ENCODE measurements around the gene CD6. TPM values are rescaled to one million over a fixed set of nuclear protein-coding genes. Genes with fewer than 3 reads are reported as not detected.

CD6 gene, protein sequence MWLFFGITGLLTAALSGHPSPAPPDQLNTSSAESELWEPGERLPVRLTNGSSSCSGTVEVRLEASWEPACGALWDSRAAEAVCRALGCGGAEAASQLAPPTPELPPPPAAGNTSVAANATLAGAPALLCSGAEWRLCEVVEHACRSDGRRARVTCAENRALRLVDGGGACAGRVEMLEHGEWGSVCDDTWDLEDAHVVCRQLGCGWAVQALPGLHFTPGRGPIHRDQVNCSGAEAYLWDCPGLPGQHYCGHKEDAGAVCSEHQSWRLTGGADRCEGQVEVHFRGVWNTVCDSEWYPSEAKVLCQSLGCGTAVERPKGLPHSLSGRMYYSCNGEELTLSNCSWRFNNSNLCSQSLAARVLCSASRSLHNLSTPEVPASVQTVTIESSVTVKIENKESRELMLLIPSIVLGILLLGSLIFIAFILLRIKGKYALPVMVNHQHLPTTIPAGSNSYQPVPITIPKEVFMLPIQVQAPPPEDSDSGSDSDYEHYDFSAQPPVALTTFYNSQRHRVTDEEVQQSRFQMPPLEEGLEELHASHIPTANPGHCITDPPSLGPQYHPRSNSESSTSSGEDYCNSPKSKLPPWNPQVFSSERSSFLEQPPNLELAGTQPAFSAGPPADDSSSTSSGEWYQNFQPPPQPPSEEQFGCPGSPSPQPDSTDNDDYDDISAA
- total RNA-seq (2014; rRNA removed; shearing (Covaris generic)): 0.10 TPM in 1 of 2 replicates, not detected in the other

DNA sequence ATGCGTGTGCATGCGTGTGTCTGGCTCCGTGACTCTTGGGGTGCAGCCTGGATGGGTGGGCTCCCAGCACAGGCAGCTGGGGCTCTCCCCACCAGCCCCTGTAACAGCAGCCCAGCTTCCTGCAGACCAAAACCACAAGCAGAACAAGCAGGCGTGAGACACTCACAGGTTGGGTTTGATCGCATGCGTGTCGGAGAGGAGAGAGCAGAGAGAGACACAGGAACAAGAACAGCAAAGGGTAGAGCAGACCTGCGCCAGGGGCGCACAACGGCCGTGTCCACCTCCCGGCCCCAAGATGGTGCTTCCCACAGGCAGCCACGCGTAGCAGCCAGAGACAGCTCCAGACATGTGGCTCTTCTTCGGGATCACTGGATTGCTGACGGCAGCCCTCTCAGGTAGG, at the start of gene CD6:
CD6 (plus strand) TSS at position 161 of the 400 bp plus-strand sequence; CDS start at position 347, 186 bp downstream.
- no peak for DNase-seq (ENCODE audit: low read depth)

DNA sequence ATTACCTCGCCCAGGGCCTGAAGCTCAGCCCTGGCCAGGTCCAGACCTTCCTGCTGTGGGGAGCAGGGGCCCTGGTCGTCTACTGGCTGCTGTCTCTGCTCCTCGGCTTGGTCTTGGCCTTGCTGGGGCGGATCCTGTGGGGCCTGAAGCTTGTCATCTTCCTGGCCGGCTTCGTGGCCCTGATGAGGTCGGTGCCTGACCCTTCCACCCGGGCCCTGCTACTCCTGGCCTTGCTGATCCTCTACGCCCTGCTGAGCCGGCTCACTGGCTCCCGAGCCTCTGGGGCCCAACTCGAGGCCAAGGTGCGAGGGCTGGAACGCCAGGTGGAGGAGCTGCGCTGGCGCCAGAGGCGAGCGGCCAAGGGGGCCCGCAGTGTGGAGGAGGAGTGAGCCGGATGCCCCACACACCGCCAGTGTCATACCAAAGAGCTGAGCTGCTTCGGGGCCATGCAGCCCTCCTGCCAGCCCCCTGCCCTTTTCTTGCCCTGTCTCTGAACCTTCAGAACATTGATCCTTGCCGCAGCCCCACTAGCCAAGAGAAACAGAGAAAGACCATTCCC, 49.6 kb upstream of the CD6 start:
- DNase-seq (ENCODE audit: low read depth): no peak

DNA sequence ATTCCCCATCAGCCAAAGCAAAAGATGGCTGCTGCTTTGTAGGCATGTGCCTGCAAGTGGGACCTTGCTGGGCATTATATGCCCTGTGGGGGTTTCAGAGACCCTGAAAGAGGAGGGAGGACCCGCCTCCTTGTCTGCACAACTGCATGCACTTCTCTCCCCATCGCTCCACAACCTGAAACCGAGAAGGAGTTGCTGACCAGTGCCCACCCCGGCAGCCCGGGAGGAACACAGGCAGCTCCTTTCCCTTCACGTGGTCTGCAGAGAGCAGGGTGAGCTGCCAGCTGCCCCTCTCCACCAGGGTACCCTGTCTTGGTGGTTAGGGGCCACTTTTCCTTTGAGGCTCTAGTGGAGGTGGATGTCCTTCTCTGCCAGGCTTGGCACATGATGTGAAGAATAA, 48.6 kb upstream of the CD6 start:
- DNase-seq (ENCODE audit: low read depth): no peak

DNA sequence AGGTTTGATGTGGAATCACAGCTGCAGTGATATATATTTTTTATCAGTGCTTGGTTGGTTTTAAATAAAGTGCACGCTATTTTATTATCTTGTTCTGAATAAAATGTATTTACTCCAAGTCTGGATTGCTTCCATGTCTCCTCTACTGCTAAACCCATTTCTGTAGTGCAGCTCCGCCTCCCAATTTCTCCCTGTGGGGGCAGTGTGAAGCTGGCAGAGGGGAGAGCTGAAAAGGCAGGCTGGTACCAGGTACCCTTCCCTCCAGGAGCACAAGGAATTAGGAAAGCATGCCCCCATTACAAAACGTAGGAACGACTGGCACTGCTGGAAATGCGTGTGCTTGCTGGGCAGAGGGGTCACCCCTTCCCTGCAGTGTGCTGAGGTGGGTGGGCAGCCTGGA, 48.2 kb upstream of the CD6 start:
- DNase-seq (ENCODE audit: low read depth): no peak

DNA sequence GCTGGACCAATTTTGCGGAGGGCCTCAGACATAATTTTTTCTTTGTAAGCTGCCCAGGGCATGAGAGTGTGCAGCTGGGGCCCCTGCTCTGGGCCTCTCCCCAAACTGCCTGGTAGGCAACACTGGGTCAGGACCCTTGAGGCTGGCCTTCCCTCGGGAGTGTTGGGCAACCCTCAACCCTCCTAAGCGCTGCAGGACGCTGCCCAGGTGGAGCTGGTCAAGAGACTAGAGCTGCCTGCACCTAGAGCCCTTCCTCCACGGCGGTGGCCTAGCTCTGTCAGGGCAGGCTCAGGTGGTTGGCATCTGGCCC, 47.7 kb upstream of the CD6 start:
- DNase-seq (ENCODE audit: low read depth): no peak

DNA sequence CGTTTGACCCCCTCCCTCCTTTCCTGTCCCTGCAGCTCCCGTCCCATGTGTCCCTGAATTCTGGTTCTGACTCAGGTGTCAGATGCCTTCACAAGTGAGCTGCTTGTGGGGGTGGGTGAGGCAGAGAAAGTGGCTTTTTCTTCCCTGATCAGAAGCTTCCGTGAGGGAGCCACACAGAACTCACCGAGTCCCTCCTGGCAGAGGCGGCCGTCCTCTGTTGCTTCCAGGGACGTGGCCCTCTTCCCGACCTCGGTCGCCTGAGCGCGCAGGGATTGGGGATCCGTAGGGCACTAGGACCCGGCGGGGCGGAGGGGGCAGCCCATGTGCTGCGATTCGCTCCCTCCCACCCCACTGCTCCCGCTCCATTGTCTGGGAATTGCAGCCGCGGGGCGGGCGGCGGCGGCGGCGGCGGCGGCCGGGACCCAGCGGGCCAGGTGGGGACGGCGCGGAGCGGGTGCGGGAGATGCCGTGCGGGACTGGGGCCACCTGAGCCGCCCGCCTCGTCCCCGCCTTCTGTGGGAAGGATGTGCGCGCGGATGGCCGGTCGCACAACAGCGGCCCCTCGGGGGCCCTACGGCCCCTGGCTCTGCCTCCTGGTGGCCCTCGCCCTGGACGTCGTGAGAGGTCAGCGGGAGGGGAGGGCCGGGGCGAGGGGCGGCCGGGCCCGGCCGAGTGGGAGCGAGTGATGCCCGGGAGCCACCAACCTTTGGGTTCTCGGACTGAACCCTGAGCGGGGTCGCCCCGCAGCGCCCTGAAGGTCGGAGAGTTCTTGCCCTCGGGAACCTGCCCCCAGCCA, 47.2 kb upstream of the CD6 start, which contains the start of gene TMEM132A:
TMEM132A (plus strand) TSS at position 351 of the 796 bp plus-strand sequence; CDS start at position 525, 174 bp downstream.
- peak; percentile 65 for DNase-seq (ENCODE audit: low read depth)

DNA sequence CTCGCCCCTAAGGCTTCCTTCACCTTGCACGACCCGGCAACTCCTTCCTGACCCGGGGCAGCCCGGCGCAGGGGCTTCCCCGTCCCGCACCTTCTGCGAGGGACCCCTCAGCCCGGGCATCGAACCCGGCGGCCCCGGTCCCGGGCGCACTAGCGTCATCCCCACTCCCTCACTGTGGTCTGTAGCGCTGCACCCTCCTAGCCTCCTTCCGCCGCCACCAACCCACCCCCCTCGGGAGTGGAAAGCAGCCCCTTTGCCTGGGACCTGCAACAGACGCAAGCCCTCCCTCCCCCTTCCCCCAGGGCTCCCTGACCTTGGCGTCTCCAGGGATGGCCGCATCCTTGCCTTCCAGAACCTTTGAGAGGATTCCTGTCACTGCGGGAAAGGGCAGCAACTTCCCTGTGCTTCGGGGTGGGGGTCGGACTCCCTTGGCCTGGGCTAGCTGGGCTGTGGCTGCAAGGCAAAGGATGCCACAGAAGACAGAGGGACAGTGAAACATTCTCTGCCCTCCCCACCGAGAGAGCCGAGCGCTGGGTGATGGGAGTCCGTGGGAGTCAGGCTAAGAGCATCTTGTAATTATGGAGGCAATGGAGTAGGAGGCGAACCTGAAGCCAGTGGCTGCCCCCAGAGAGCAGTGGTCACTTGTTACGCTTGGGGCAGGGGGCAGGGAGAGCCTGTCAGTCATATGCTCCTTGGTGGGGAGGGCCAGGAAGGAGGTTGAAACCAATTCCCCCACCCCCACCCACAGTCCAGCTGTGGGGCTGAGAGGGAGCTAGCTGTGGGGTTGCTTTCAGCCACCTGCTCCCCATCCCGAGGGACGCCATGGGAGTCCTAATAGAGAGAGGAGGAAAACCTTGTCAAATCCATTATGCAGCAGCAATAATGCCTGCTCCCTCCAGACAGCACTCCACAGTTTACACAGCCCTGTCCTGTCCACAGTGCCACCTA, 46.3 kb upstream of the CD6 start:
- no peak for DNase-seq (ENCODE audit: low read depth)

DNA sequence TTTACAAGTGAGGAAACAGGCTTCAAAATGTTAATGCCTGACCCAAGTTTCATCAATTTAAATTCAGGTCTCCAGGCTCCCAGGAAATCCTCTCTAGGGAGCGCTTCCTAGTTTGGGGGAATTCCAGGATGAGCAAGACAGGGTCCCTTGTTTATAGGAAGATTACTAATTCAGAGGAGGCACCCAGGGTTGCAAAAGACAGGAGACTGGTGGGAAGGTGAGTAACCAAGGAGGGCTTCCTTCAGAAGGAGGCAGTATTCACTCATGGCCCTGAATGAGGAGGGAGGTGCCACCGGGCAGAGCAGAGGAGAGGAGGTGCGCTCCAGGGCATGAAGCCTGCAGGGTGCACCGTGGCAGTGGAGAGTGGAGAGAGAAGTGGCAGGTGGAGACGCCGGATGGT, 45.6 kb upstream of the CD6 start:
- DNase-seq (ENCODE audit: low read depth): peak; percentile 71

DNA sequence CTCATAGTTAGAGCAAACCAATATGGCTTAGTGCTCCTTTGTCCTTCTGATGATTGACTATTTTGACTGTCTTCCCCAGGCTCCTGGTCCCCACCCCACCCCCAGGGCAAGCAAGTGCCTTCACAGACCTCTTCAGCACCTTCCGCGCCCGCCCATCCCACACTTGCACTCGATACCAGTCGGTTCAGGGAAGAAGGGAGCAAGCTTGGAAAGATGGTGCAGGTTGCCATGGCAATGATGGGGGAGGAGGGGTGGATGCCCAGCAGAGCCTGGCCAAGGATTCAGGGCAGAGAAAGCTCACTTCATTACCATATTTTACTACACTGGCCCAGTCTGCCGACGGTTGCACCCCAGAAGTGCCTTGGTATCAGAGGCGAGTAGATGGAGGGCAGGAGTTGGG, 45.0 kb upstream of the CD6 start:
- DNase-seq (ENCODE audit: low read depth): no peak

DNA sequence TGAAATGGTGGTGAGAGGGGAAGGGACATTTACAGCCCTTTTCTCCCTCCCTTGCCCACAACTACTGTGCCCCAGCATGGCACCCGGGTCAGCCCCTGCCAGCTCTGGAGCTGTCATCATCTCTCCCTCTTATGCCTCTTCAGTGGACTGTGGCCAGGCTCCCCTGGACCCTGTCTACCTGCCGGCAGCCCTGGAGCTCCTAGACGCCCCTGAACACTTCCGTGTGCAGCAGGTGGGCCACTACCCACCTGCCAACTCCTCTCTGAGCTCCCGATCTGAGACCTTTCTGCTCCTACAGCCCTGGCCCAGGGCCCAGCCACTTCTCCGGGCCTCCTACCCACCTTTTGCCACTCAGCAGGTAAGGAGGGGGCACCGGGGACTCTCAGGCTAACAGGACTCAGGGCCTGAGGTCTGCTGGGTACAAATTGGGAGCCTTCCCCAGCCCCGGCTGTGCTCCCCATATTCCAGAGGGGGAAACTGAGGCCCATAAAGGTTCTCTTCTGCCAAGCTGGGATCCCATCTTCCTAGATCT, 44.4 kb upstream of the CD6 start:
- no peak for DNase-seq (ENCODE audit: low read depth)

DNA sequence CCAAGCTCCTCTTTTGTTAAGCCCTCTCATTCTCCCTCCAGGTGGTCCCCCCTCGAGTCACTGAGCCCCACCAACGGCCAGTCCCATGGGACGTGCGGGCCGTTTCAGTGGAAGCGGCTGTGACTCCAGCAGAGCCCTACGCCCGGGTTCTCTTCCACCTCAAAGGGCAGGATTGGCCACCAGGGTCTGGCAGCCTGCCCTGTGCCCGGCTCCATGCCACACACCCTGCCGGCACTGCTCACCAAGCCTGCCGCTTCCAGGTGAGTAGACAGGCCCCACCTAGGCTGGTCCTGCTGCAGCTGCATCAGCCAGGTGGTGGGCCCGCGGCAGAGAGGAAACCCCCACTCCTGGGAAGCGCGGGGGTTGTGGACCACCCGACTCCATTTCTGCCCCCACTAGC, 43.9 kb upstream of the CD6 start:
- no peak for DNase-seq (ENCODE audit: low read depth)

DNA sequence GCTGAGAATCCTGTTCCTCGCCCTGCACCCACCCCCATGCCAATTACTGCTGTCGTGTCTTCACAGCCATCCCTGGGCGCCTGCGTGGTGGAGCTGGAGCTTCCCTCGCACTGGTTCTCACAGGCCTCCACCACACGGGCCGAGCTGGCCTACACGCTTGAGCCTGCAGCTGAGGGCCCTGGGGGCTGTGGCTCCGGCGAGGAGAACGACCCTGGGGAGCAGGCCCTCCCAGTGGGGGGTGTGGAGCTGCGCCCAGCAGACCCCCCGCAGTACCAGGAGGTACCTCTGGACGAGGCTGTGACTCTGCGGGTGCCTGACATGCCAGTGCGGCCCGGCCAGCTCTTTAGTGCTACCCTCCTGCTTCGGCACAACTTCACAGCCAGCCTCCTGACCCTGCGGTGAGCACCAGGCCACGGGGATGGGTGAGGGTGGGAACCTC, 42.9 kb upstream of the CD6 start:
- DNase-seq (ENCODE audit: low read depth): no peak

DNA sequence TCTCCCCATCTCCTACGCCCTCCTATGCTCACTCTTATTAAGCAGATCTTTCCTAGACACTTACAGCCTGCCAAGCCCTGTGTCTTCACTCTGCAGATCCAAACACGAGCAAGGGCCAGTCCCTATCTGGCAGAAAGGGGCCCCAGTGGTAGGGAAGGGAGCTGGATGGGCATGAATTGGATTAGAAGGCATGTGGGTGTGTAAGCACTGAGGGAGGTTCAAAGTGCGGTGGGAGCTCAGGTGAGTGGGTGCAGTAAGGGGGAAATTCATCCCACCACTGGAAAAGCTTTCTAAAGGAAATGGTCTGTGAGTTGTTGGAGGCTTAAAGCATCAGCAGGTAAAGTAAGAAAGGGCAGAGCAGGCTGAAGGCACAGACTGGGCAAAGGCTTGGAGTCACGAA, 41.7 kb upstream of the CD6 start:
- DNase-seq (ENCODE audit: low read depth): no peak

DNA sequence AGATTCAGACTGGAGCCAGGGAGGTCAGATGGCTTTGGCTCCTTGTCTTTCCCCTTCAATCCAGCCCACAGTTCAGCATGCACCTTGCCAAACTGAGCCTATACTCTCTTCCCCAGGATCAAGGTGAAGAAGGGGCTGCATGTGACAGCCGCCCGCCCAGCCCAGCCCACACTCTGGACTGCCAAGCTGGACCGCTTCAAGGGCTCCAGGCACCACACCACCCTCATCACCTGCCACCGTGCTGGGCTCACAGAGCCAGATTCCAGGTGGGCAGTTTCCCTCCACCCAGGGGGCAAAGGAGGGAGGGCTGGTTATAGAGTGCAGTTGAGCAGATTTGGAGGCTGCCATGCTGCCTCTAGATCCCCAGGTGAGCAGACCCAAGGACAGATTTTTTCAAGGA, 41.1 kb upstream of the CD6 start:
- no peak for DNase-seq (ENCODE audit: low read depth)

DNA sequence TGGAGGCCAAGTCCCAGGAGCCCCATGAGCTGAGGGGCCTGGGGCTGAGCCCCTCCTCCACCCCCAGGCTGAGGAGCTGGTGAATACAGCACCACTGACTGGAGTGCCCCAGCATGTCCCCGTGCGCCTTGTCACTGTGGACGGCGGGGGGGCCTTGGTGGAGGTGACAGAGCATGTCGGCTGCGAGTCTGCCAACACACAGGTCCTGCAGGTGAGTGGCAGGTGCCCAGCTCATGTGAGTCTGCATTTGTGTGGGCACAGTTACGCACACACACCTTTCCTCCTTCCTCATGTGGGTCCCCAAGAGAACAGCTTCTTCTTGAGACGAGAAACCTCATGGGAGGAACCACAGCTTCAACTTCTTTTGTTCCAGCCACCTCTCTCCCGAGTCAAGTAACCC, 39.6 kb upstream of the CD6 start:
- no peak for DNase-seq (ENCODE audit: low read depth)

DNA sequence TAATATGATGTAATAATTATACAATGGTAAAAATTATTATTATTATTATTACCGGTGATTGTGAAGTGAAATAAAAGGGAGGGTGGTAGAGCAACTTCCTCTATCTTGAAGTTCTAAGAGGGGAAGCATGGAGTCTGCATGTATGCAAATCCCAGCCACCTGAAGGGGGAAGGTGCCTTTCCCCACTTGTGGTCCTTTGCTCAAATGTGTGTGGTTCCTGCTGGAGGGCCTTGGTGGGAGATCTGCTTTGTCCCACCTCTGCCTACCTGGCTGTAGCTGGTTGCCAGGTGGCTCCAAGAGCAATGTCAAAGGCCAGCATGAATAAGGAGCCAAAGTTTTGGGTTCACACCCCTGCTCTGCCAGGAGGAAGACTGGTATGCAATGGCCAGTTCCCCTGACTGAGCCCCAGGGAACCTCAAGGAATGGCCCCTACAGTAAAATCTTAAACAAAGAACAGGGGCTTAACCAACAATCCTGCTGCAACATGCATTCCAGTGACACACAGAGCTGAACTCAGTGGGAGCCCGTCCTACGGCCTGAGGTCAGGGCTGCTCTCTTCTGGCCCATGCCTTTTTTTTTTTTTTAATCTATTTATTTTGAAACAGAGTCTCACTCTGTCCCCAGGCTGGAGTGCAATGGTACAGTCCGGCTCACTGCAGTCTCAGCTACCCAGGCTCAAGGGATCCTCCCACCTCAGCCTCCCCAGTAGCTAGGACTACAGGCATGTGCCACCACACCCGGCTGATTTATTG, 38.7 kb upstream of the CD6 start:
- DNase-seq (ENCODE audit: low read depth): no peak

DNA sequence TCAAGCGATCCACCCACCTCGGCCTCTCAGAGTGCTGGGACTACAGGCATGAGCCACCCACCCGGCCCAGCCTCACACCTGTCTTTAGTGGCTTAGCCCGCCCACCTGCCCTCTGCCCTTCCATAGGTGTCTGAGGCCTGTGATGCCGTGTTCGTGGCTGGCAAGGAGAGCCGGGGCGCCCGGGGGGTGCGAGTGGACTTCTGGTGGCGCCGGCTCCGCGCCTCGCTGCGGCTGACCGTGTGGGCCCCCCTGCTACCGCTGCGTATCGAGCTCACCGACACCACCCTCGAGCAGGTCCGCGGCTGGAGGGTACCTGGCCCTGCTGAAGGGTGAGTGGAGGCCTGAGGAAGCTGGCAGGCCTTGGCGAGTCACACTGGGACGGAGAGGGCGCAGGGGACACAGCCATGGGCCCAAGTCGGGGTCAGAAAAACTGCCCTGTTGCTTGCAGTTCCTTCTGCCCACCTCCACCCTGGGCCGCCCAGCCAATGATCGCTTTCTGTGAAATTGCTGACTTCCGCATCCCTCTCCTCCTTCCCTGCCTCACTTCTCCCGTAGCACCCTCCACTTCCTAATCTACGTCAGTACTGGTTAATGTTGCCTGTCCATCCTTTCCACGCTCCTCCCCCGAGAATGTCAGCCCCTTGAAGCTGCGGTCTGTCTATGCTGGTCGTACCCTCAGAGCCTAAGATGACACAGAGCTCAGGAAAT, 37.9 kb upstream of the CD6 start:
- no peak for DNase-seq (ENCODE audit: low read depth)

DNA sequence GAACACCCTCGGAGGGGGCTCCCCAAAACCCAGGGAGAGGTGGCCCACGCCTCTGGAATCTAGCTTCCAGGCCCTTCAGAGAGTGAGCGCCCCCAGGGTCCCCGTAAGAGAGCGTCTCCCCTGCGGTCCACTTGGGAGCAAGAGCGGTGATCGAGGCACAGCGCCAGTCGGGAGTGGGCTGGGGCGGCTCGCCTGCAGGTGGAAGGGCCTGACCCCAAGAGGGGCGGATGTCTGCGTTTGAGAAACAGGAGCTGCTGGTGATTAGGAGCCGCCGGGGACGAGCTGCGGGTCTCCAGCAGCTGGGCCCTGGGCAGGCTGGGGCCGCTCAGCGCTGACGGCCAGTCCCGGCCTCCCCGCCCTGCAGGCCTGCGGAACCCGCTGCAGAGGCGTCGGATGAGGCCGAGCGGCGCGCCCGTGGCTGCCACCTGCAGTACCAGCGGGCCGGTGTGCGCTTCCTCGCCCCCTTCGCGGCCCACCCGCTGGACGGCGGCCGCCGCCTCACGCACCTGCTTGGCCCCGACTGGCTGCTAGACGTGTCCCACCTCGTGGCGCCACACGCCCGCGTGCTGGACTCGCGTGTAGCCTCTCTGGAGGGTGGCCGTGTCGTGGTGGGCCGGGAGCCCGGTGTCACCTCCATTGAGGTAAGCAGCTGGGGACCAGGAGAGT, 37.2 kb upstream of the CD6 start:
- DNase-seq (ENCODE audit: low read depth): no peak
